ENCODE data around the gene FNIP1.
"Not testable (repeated sequence)": the region's sequence is repeated elsewhere in the genome, so short reads cannot be mapped to it uniquely, and the experiment has no call there.

Gene FNIP1

GRCh38 chr5:131745155-131745554, 51.7 kb downstream of the FNIP1 start:
- no peaks in the 10 kb centered on the region for H3K4me1 ChIP-seq (ENCODE audit: control insufficient read depth, insufficient read depth, low read length)
- no peaks in the 10 kb centered on the region for H3K36me3 ChIP-seq (ENCODE audit: control insufficient read depth, insufficient read depth, low read length)
- no peak overlapping the region for H3K9ac ChIP-seq (ENCODE audit: low read length)
- H3K27ac ChIP-seq (ENCODE audit: low read depth, low read length), result no peak overlapping the region
- no peaks in the 10 kb centered on the region for H3K27me3 ChIP-seq (ENCODE audit: control insufficient read depth, insufficient read depth, low read length)
- no peak overlapping the region for H3K4me3 ChIP-seq (ENCODE audit: low read length)

- Histone ChIP-seq H3K27me3 (ENCODE audit: control insufficient read depth, insufficient read depth, low read length) (no peaks in the 10 kb centered on the region), H3K4me3 (ENCODE audit: low read length) (no peak overlapping the region), H3K27ac (ENCODE audit: low read depth, low read length) (no peak overlapping the region), H3K4me1 (ENCODE audit: control insufficient read depth, insufficient read depth, low read length) (no peaks in the 10 kb centered on the region), H3K9ac (ENCODE audit: low read length) (no peak overlapping the region), H3K36me3 (ENCODE audit: control insufficient read depth, insufficient read depth, low read length) (no peaks in the 10 kb centered on the region)
Observed at GRCh38 chr5:131740477-131740876, 56.3 kb downstream of the FNIP1 start.

- Histone ChIP-seq H3K27ac (ENCODE audit: low read depth, low read length) (no peak overlapping the region), H3K27me3 (ENCODE audit: control insufficient read depth, insufficient read depth, low read length) (no peaks in the 10 kb centered on the region), H3K36me3 (ENCODE audit: control insufficient read depth, insufficient read depth, low read length) (no peaks in the 10 kb centered on the region), H3K9ac (ENCODE audit: low read length) (no peak overlapping the region), H3K4me3 (ENCODE audit: low read length) (no peak overlapping the region), H3K4me1 (ENCODE audit: control insufficient read depth, insufficient read depth, low read length) (no peaks in the 10 kb centered on the region)
Observed at GRCh38 chr5:131735393-131735792, 61.4 kb downstream of the FNIP1 start.

- not testable (repeated sequence) for H3K27ac ChIP-seq (ENCODE audit: low read depth, low read length); H3K4me3 ChIP-seq (ENCODE audit: low read length); H3K36me3 ChIP-seq (ENCODE audit: control insufficient read depth, insufficient read depth, low read length); H3K4me1 ChIP-seq (ENCODE audit: control insufficient read depth, insufficient read depth, low read length); H3K9ac ChIP-seq (ENCODE audit: low read length); H3K27me3 ChIP-seq (ENCODE audit: control insufficient read depth, insufficient read depth, low read length)
Observed at GRCh38 chr5:131734939-131735338, 61.9 kb downstream of the FNIP1 start.

- not testable (repeated sequence) for H3K27ac ChIP-seq (ENCODE audit: low read depth, low read length); H3K27me3 ChIP-seq (ENCODE audit: control insufficient read depth, insufficient read depth, low read length); H3K4me1 ChIP-seq (ENCODE audit: control insufficient read depth, insufficient read depth, low read length); H3K9ac ChIP-seq (ENCODE audit: low read length); H3K36me3 ChIP-seq (ENCODE audit: control insufficient read depth, insufficient read depth, low read length); H3K4me3 ChIP-seq (ENCODE audit: low read length)
Observed at GRCh38 chr5:131729292-131729691, 67.5 kb downstream of the FNIP1 start.

- H3K36me3 ChIP-seq (ENCODE audit: control insufficient read depth, insufficient read depth, low read length), result not testable (repeated sequence)
Observed at GRCh38 chr5:131724089-131724488, 72.7 kb downstream of the FNIP1 start.

GRCh38 chr5:131720714-131721113, 76.1 kb downstream of the FNIP1 start:
- Histone ChIP-seq H3K27me3 (ENCODE audit: control insufficient read depth, insufficient read depth, low read length) (no peaks in the 10 kb centered on the region), H3K27ac (ENCODE audit: low read depth, low read length) (no peak overlapping the region), H3K4me1 (ENCODE audit: control insufficient read depth, insufficient read depth, low read length) (no peaks in the 10 kb centered on the region), H3K9ac (ENCODE audit: low read length) (no peak overlapping the region), H3K36me3 (ENCODE audit: control insufficient read depth, insufficient read depth, low read length) (no peaks in the 10 kb centered on the region), H3K4me3 (ENCODE audit: low read length) (no peak overlapping the region)

More at GRCh38 chr5:131724089-131724488, 72.7 kb downstream of the FNIP1 start:
- H3K27ac ChIP-seq (ENCODE audit: low read depth, low read length); H3K4me3 ChIP-seq (ENCODE audit: low read length); H3K9ac ChIP-seq (ENCODE audit: low read length); H3K4me1 ChIP-seq (ENCODE audit: control insufficient read depth, insufficient read depth, low read length); H3K27me3 ChIP-seq (ENCODE audit: control insufficient read depth, insufficient read depth, low read length): not testable (repeated sequence)

GRCh38 chr5:131719564-131719963, 77.3 kb downstream of the FNIP1 start:
- Histone ChIP-seq H3K4me3 (ENCODE audit: low read length) (no peak overlapping the region), H3K9ac (ENCODE audit: low read length) (no peak overlapping the region), H3K4me1 (ENCODE audit: control insufficient read depth, insufficient read depth, low read length) (no peaks in the 10 kb centered on the region), H3K36me3 (ENCODE audit: control insufficient read depth, insufficient read depth, low read length) (no peaks in the 10 kb centered on the region), H3K27ac (ENCODE audit: low read depth, low read length) (no peak overlapping the region), H3K27me3 (ENCODE audit: control insufficient read depth, insufficient read depth, low read length) (no peaks in the 10 kb centered on the region)

- no peak overlapping the region for H3K9ac ChIP-seq (ENCODE audit: low read length)
- H3K27ac ChIP-seq (ENCODE audit: low read depth, low read length), result no peak overlapping the region
- no peaks in the 10 kb centered on the region for H3K27me3 ChIP-seq (ENCODE audit: control insufficient read depth, insufficient read depth, low read length)
- no peaks in the 10 kb centered on the region for H3K36me3 ChIP-seq (ENCODE audit: control insufficient read depth, insufficient read depth, low read length)
- no peak overlapping the region for H3K4me3 ChIP-seq (ENCODE audit: low read length)
- no peaks in the 10 kb centered on the region for H3K4me1 ChIP-seq (ENCODE audit: control insufficient read depth, insufficient read depth, low read length)
Observed at GRCh38 chr5:131718487-131719014, 78.3 kb downstream of the FNIP1 start.

GRCh38 chr5:131717164-131717563, 79.7 kb downstream of the FNIP1 start:
- not testable (repeated sequence) for H3K9ac ChIP-seq (ENCODE audit: low read length); H3K4me3 ChIP-seq (ENCODE audit: low read length); H3K27me3 ChIP-seq (ENCODE audit: control insufficient read depth, insufficient read depth, low read length); H3K36me3 ChIP-seq (ENCODE audit: control insufficient read depth, insufficient read depth, low read length); H3K4me1 ChIP-seq (ENCODE audit: control insufficient read depth, insufficient read depth, low read length); H3K27ac ChIP-seq (ENCODE audit: low read depth, low read length)

GRCh38 chr5:131716650-131717049, 80.2 kb downstream of the FNIP1 start:
- no peaks in the 10 kb centered on the region for H3K27me3 ChIP-seq (ENCODE audit: control insufficient read depth, insufficient read depth, low read length)
- H3K36me3 ChIP-seq (ENCODE audit: control insufficient read depth, insufficient read depth, low read length), result no peaks in the 10 kb centered on the region
- no peak overlapping the region for H3K9ac ChIP-seq (ENCODE audit: low read length)
- no peak overlapping the region for H3K27ac ChIP-seq (ENCODE audit: low read depth, low read length)
- H3K4me3 ChIP-seq (ENCODE audit: low read length), result no peak overlapping the region
- no peaks in the 10 kb centered on the region for H3K4me1 ChIP-seq (ENCODE audit: control insufficient read depth, insufficient read depth, low read length)

- Histone ChIP-seq H3K4me3 (ENCODE audit: low read length) (no peak overlapping the region), H3K27me3 (ENCODE audit: control insufficient read depth, insufficient read depth, low read length) (no peaks in the 10 kb centered on the region), H3K27ac (ENCODE audit: low read depth, low read length) (no peak overlapping the region), H3K9ac (ENCODE audit: low read length) (no peak overlapping the region), H3K36me3 (ENCODE audit: control insufficient read depth, insufficient read depth, low read length) (peaks cover 8% of the 10 kb centered on the region), H3K4me1 (ENCODE audit: control insufficient read depth, insufficient read depth, low read length) (no peaks in the 10 kb centered on the region)
Observed at GRCh38 chr5:131710391-131710790, 86.4 kb downstream of the FNIP1 start.

GRCh38 chr5:131709043-131709442, 87.8 kb downstream of the FNIP1 start:
- Histone ChIP-seq H3K27me3 (ENCODE audit: control insufficient read depth, insufficient read depth, low read length) (no peaks in the 10 kb centered on the region), H3K36me3 (ENCODE audit: control insufficient read depth, insufficient read depth, low read length) (peaks cover 8% of the 10 kb centered on the region), H3K4me1 (ENCODE audit: control insufficient read depth, insufficient read depth, low read length) (no peaks in the 10 kb centered on the region), H3K4me3 (ENCODE audit: low read length) (no peak overlapping the region), H3K9ac (ENCODE audit: low read length) (no peak overlapping the region), H3K27ac (ENCODE audit: low read depth, low read length) (no peak overlapping the region)

All from rectal smooth muscle tissue (tissue), 1 donor.